ENCODE results near the gene LAMC3. TPM values are rescaled to one million over a fixed set of nuclear protein-coding genes. Genes with fewer than 3 reads are reported as not detected.

The LAMC3 gene
- polyA plus RNA-seq, 1 of the 3 experiments (the other 2 are of a cell fraction) = 0.07 TPM

- CTCF ChIA-PET = interaction anchor here (0.8 to 2.4 kb wide), 8 partner anchors 10 to 323 kb away, joined by 3 to 15 read pairs (median 4); no protein-coding TSS in a partner anchor
- H3K4me2 ChIP-seq = no peak overlapping the region
Measured at GRCh38 chr9:131030239-131031004, 21.4 kb downstream of the LAMC3 start.

More at GRCh38 chr9:131030239-131031004, 21.4 kb downstream of the LAMC3 start:
- Histone ChIP-seq H3K9me2 (no peaks in the 10 kb centered on the region), H3K79me2 (ENCODE audit: insufficient read depth) (no peaks in the 10 kb centered on the region), H4K20me1 (ENCODE audit: insufficient read depth) (no peaks in the 10 kb centered on the region), H3K9me3 (no peaks in the 10 kb centered on the region), H3F3A (replicated peaks; ENCODE audit: insufficient read depth) (no peaks in the 10 kb centered on the region), H3K4me1 (ENCODE audit: control insufficient read depth in 1 of 2, insufficient read depth in 2 of 2, low read depth in 1 of 2, low read length in 1 of 2) (no peaks in the 10 kb centered on the region), H3K4me3 (ENCODE audit: low read depth in 2 of 2, low read length in 1 of 2) (no peak overlapping the region), H3K27me3 (ENCODE audit: insufficient read depth) (0 out of 2 replicates have a peak, but pooled peaks cover 6% of the 10 kb centered on the region), H3K36me3 (replicated peaks in 1 of 2; ENCODE audit: control insufficient read depth in 1 of 2, insufficient read depth in 2 of 2, low read length in 1 of 2) (no peaks in the 10 kb centered on the region), H2AFZ (ENCODE audit: low read depth) (no peak overlapping the region), H3K9ac (no peak overlapping the region), H3K27ac (ENCODE audit: low read depth in 2 of 2, low read length in 1 of 2) (no peak overlapping the region)
- no peak for DNase-seq
- TF ChIP-seq USF1 (IDR thresholded peaks at IDR 0.05; ENCODE audit: borderline replicate concordance, low read depth) = no peak
- TF ChIP-seq FOXJ3 (CRISPR knock-in tag; IDR thresholded peaks at IDR 0.05) = no peak
- no peak for TF ChIP-seq FOSL2 (IDR thresholded peaks at IDR 0.05; ENCODE audit: borderline replicate concordance, low read depth)
- no peak for TF ChIP-seq RXRA (IDR thresholded peaks at IDR 0.05; ENCODE audit: borderline replicate concordance, low read depth)
- no peak for TF ChIP-seq CTCF (IDR thresholded peaks at IDR 0.05)
- no peak for TF ChIP-seq FOXM1 (IDR thresholded peaks at IDR 0.05; ENCODE audit: low read depth)
- TF ChIP-seq RFX5 (IDR thresholded peaks at IDR 0.05; ENCODE audit: low read length) = no peak
- TF ChIP-seq EZH2phosphoT487 (IDR thresholded peaks at IDR 0.05; ENCODE audit: borderline replicate concordance, low read depth) = no peak
- TF ChIP-seq NFIC (IDR thresholded peaks at IDR 0.05; ENCODE audit: borderline replicate concordance) = no peak
- TF ChIP-seq IRF3 (IDR thresholded peaks at IDR 0.05; ENCODE audit: low read depth, low read length) = no peak
- 77% methylated on average over 11 of the region's 13 CpGs for WGBS (ENCODE audit: low lambda C conversion rate)
- POLR2A ChIA-PET = interaction anchor here (0.6 to 1.2 kb wide), 2 partner anchors 16 to 336 kb away, joined by 3 to 4 read pairs; no protein-coding TSS in a partner anchor

All from SK-N-SH (cell line).